Measurements from ENCODE around the gene FOXO3. TPM values are rescaled to one million over a fixed set of nuclear protein-coding genes. Genes with fewer than 3 reads are reported as not detected.
A peak's percentile ranks its signal among the peaks of the same experiment; 100 is the strongest.

The FOXO3 gene
- total and polyA plus RNA-seq, 2 of the 13 experiments (the other 11 are each of a cell fraction or from before 2014, with no cell fraction given), result 16.0 to 22.5 TPM

GRCh38 chr6:108588586-108588985, 27.9 kb downstream of the FOXO3 start:
- Histone ChIP-seq H3K4me1 (ENCODE audit: insufficient read depth, low read length) (peaks cover 45% of the 10 kb centered on the region), H3K36me3 (replicated peaks in 1 of 2; ENCODE audit: control insufficient read depth in 1 of 2, insufficient read depth in 2 of 2, low read length in 2 of 2) (peaks cover 0 to 18% of the 10 kb centered on the region in 2 experiments; a peak in 4 of 5 replicates), H3K27me3 (ENCODE audit: control insufficient read depth in 1 of 2, insufficient read depth in 2 of 2, low read length in 2 of 2) (no peaks in the 10 kb centered on the region), H4K20me1 (ENCODE audit: insufficient read depth, low read length) (peaks cover 62% of the 10 kb centered on the region), H3K27ac (ENCODE audit: extremely low read length, insufficient read depth, low read length) (no peak overlapping the region), H3K9ac (ENCODE audit: insufficient read depth, low read depth, low read length) (no peak overlapping the region), H3K79me2 (ENCODE audit: insufficient read depth, low read length) (peaks cover 88% of the 10 kb centered on the region), H3K9me3 (ENCODE audit: low read length) (no peaks in the 10 kb centered on the region), H3K4me2 (ENCODE audit: low read depth, low read length) (peak overlapping the region; percentile 40; the same call in 1 of the 2 replicates), H3K4me3 (replicated peaks in 1 of 3; ENCODE audit: insufficient read depth in 1 of 3, low read depth in 2 of 3, low read length in 3 of 3) (no peak overlapping the region), H2AFZ (ENCODE audit: low read length) (no peak overlapping the region)
- TF ChIP-seq MAFK (conservative IDR thresholded peaks at IDR 0.05 in 1 of 2, IDR thresholded peaks at IDR 0.05 in 1 of 2; ENCODE audit: low read length in 2 of 2) (peak; percentile 60 to 62), ZNF776 (CRISPR knock-in tag; IDR thresholded peaks at IDR 0.05) (no peak), MAFF (IDR thresholded peaks at IDR 0.05; ENCODE audit: low read depth, low read length) (peak; percentile 69)
- intact Hi-C loops (cut with micrococcal nuclease; ENCODE audit: unreplicated experiment) (no loop called here), in situ Hi-C loops (cut with HindIII; ENCODE audit: extremely low pct_ligation_motif_present, low pct_unique_long_range_greater_than_20kb) (no loop called here)
- no peak for FAIRE-seq
- WGBS (ENCODE audit: low lambda C conversion rate), result 89% methylated on average over 1 of the region's 1 CpG
- no TSS peak for BruUV-seq (replicated peaks)
- ATAC-seq, result no peak
- DNase-seq (ENCODE audit: low spot score), result no peak
- ChIA-PET POLR2A (interaction anchor here (1.2 kb wide), 1 partner anchor 28 kb away, joined by 5 read pairs; the partner anchor contains the start of gene FOXO3), CTCF (ENCODE audit: low intra/inter-chr PET ratio, low total read pairs) (no interaction called here)

- ATAC-seq (peak; percentile 59), DNase-seq (ENCODE audit: low spot score) (peak; percentile 15), FAIRE-seq (no peak)
- ChIA-PET POLR2A (interaction anchor here (1.2 kb wide), 1 partner anchor 29 kb away, joined by 5 read pairs; the partner anchor contains the start of gene FOXO3), CTCF (ENCODE audit: low intra/inter-chr PET ratio, low total read pairs) (no interaction called here)
- Histone ChIP-seq H3K9ac (ENCODE audit: insufficient read depth, low read depth, low read length) (no peak overlapping the region), H3K27ac (ENCODE audit: extremely low read length, insufficient read depth, low read length) (no peak overlapping the region), H3K4me1 (ENCODE audit: insufficient read depth, low read length) (peaks cover 52% of the 10 kb centered on the region), H3K4me2 (ENCODE audit: low read depth, low read length) (peak overlapping the region; percentile 5; the same call in 1 of the 2 replicates), H4K20me1 (ENCODE audit: insufficient read depth, low read length) (peaks cover 62% of the 10 kb centered on the region), H2AFZ (ENCODE audit: low read length) (no peak overlapping the region), H3K27me3 (ENCODE audit: control insufficient read depth in 1 of 2, insufficient read depth in 2 of 2, low read length in 2 of 2) (no peaks in the 10 kb centered on the region), H3K79me2 (ENCODE audit: insufficient read depth, low read length) (peaks cover 87% of the 10 kb centered on the region), H3K36me3 (replicated peaks in 1 of 2; ENCODE audit: control insufficient read depth in 1 of 2, insufficient read depth in 2 of 2, low read length in 2 of 2) (peaks cover 0 to 18% of the 10 kb centered on the region in 2 experiments; a peak in 4 of 5 replicates), H3K4me3 (replicated peaks in 1 of 3; ENCODE audit: insufficient read depth in 1 of 3, low read depth in 2 of 3, low read length in 3 of 3) (no peak overlapping the region), H3K9me3 (ENCODE audit: low read length) (no peaks in the 10 kb centered on the region)
- TF ChIP-seq ZSCAN29 (CRISPR knock-in tag; conservative IDR thresholded peaks at IDR 0.05), result peak; percentile 69; the same call in 1 of the 2 replicates
- 0 out of 2 replicates have a peak, but pooled peaks have one; percentile 9 for TF ChIP-seq BCL6 (CRISPR knock-in tag; IDR thresholded peaks at IDR 0.05)
- TF ChIP-seq ZNF143 (CRISPR knock-in tag; IDR thresholded peaks at IDR 0.05), result no peak
- TF ChIP-seq NFIB (CRISPR knock-in tag; IDR thresholded peaks at IDR 0.05; ENCODE audit: borderline replicate concordance), result no peak
- no peak for TF ChIP-seq FOXA1 (IDR thresholded peaks at IDR 0.05)
- TF ChIP-seq FOXA1 (CRISPR knock-in tag; IDR thresholded peaks at IDR 0.05), result 0 out of 2 replicates have a peak, but pooled peaks have one; percentile 18
- BruUV-seq (replicated peaks), result no TSS peak
- intact Hi-C loops (cut with micrococcal nuclease; ENCODE audit: unreplicated experiment) (no loop called here), in situ Hi-C loops (cut with HindIII; ENCODE audit: extremely low pct_ligation_motif_present, low pct_unique_long_range_greater_than_20kb) (no loop called here)
- 54% methylated on average over 6 of the region's 6 CpGs for WGBS (ENCODE audit: low lambda C conversion rate)
Observed at GRCh38 chr6:108589244-108589791, 28.6 kb downstream of the FOXO3 start.
